K562 (cell line): ENCODE results near the gene SLC5A5. TPM values are rescaled to one million over a fixed set of nuclear protein-coding genes. Genes with fewer than 3 reads are reported as not detected.

Source experiments
- AFF1 ChIP-seq, 2 experiments: fragments of 450-650 bp; IDR thresholded peaks; 2 replicates each; pipeline ENCODE4 v1.6.1; 2018; ENCODE audit warnings: mild to moderate bottlenecking in 2 of 2, low read depth in 1 of 2; ENCODE audit not compliant: partially characterized antibody in 2 of 2
- CBX1 ChIP-seq: sonication (generic); IDR thresholded peaks from 2 replicates; pipeline ENCODE4 v1.6.1; 2016; ENCODE audit warnings: antibody characterized with exemption, low read depth, mild to moderate bottlenecking
- CHD2 ChIP-seq: IDR thresholded peaks from 2 replicates; pipeline ENCODE4 v1.6.1; 2011; ENCODE audit warnings: low read depth, low read length
- ETV6 ChIP-seq, 3 experiments: fragments of 150-350 bp in 1 of 3; sonication (generic) in 1 of 3; formaldehyde crosslinking in 1 of 3; IDR thresholded peaks; 2 replicates each; pipeline versions ENCODE4 v1.6.1 to v1.8.0; 2014 to 2022; ENCODE audit warnings: borderline replicate concordance in 2 of 3, low read depth in 2 of 3, antibody characterized with exemption in 1 of 3, low read length in 1 of 3, mild to moderate bottlenecking in 1 of 3, missing genetic modification reagents in 1 of 3
- FOXK2 ChIP-seq, 2 experiments: fragments of 450-650 bp; IDR thresholded peaks in 1 of 2; conservative IDR thresholded peaks in 1 of 2; 2 replicates each; pipeline ENCODE4 v1.6.1; 2016; ENCODE audit warnings: low read depth in 2 of 2, mild to moderate bottlenecking in 1 of 2
- GTF2B ChIP-seq: IDR thresholded peaks from 2 replicates; pipeline ENCODE4 v1.6.1; 2011; ENCODE audit not compliant: insufficient read length; ENCODE audit errors: extremely low read depth
- HOMEZ ChIP-seq: fragments of 250-450 bp; sonication (Bioruptor Pico); IDR thresholded peaks from 2 replicates; pipeline ENCODE4 v1.4.0; 2020; ENCODE audit warnings: mild to moderate bottlenecking, moderate library complexity
- HSF4 ChIP-seq: fragments of 250-450 bp; sonication (Bioruptor Pico); IDR thresholded peaks from 2 replicates; pipeline ENCODE4 v2.1.2; 2022; ENCODE audit warnings: mild to moderate bottlenecking, moderate library complexity, borderline replicate concordance
- NCOR1 ChIP-seq: fragments of 450-650 bp; IDR thresholded peaks from 2 replicates; pipeline ENCODE4 v1.6.1; 2016; ENCODE audit warnings: mild to moderate bottlenecking, moderate library complexity
- NR4A1 ChIP-seq, 2 experiments: fragments of 250-450 bp in 1 of 2; fragments of 450-650 bp in 1 of 2; sonication (Bioruptor Pico) in 1 of 2; IDR thresholded peaks; 2 replicates each; pipeline versions ENCODE4 v1.4.0 to v1.6.1; 2016 to 2020; ENCODE audit warnings: mild to moderate bottlenecking in 2 of 2, missing compliant biosample characterization in 1 of 2, missing genetic modification characterization in 1 of 2, moderate library complexity in 1 of 2
- POLR3A ChIP-seq: IDR thresholded peaks from 2 replicates; pipeline ENCODE4 v1.6.1; 2011; ENCODE audit warnings: borderline replicate concordance, mild to moderate bottlenecking, moderate library complexity; ENCODE audit not compliant: insufficient read length, insufficient read depth; ENCODE audit errors: extremely low read depth
- TBP ChIP-seq: optimal IDR thresholded peaks from 2 replicates; pipeline ENCODE3; 2011; ENCODE audit warnings: low read depth, low read length, improper control_type of control experiment
- ZBTB43 ChIP-seq: sonication (generic); formaldehyde crosslinking; IDR thresholded peaks from 2 replicates; pipeline ENCODE4 v1.8.0; 2023; ENCODE audit warnings: mild to moderate bottlenecking, missing genetic modification reagents
- ZNF395 ChIP-seq: fragments of 200-800 bp; sonication (Bioruptor generic); IDR thresholded peaks from 2 replicates; pipeline ENCODE4 v1.6.1; 2017; ENCODE audit warnings: missing genetic modification characterization, missing compliant biosample characterization
- ZNF551 ChIP-seq: fragments of 250-450 bp; sonication (Bioruptor Pico); IDR thresholded peaks from 2 replicates; pipeline ENCODE4 v1.5.0; 2021; ENCODE audit warnings: mild to moderate bottlenecking, moderate library complexity
- ZNF583 ChIP-seq: fragments of 250-450 bp; sonication (Bioruptor Pico); IDR thresholded peaks from 2 replicates; pipeline ENCODE4 v1.4.0; 2020
- polyA plus RNA-seq, 8 experiments: library from polyadenylated mRNA; depleted of rRNA in 4 of 8; stranded (reverse) in 5 of 8; unstranded in 3 of 8; fragments of >200 nt; fragmentation: Nextera tagmentation in 2 of 8; fragmentation: Illumina TruSeq in 1 of 8; extraction: Ambion mirVana in 2 of 8; extraction: Trizol in 1 of 8; gene quantifications; 2 replicates each; pipeline versions ENCODE4 v1.2.1 to v1.2.3, GENCODE V29; 2011 to 2014; ENCODE audit warnings: inconsistent platforms in 1 of 8, missing spikeins in 1 of 8
- total RNA-seq, 7 experiments: library from RNA; depleted of rRNA in 6 of 7; stranded (reverse); fragments of >200 nt in 6 of 7; fragmentation: Illumina TruSeq in 2 of 7; extraction: Trizol in 2 of 7; gene quantifications; 2 replicates each; pipeline versions ENCODE4 v1.2.1 to v1.2.3, GENCODE V29; 2011 to 2021; ENCODE audit warnings: low replicate concordance in 1 of 7

The SLC5A5 gene
- total and polyA plus RNA-seq, 9 of the 15 experiments (the other 6 are each of a cell fraction or from before 2014, with no cell fraction given) = 0.10 to 0.73 (median 0.23) TPM

GRCh38 chr19:17932485-17933338 lies 61.0 kb downstream of the SLC5A5 start, which contains the start of gene CCDC124 (continued):
- TF ChIP-seq CBX1 (no peak), POLR3A (no peak), ZBTB43 (CRISPR knock-in tag) (no peak), GTF2B (no peak), ETV6 (IDR thresholded peaks at IDR 0.05; ENCODE audit: borderline replicate concordance in 1 of 2, low read depth in 2 of 2, low read length in 1 of 2) (no peak), ETV6 (CRISPR knock-in tag; IDR thresholded peaks at IDR 0.05; ENCODE audit: borderline replicate concordance) (no peak), CHD2 (no peak), TBP (peak; percentile 44), FOXK2 (conservative IDR thresholded peaks at IDR 0.05 in 1 of 2, IDR thresholded peaks at IDR 0.05 in 1 of 2; ENCODE audit: low read depth in 2 of 2) (0 out of 4 replicates have a peak, but pooled peaks of 1 of the 2 experiments have one; percentile 11), NR4A1 (CRISPR knock-in tag; IDR thresholded peaks at IDR 0.05) (no peak), NR4A1 (tag; IDR thresholded peaks at IDR 0.05) (peak; percentile 97), HOMEZ (CRISPR knock-in tag) (no peak), AFF1 (IDR thresholded peaks at IDR 0.05; ENCODE audit: low read depth in 1 of 2, partially characterized antibody in 2 of 2) (peak; percentile 79 to 84), NCOR1 (no peak), ZNF551 (CRISPR knock-in tag) (no peak), ZNF395 (CRISPR knock-in tag) (peak; percentile 98), HSF4 (CRISPR knock-in tag) (no peak), ZNF583 (CRISPR knock-in tag) (peak; percentile 92)
